8988T (cell line): ENCODE data around the gene RHEX.
"Not testable (repeated sequence)": the region's sequence is repeated elsewhere in the genome, so short reads cannot be mapped to it uniquely, and the experiment has no call there.

Experiments
- DNase-seq: peaks from one replicate; pipeline ENCODE4 v3.0.0; 2011

The RHEX gene

DNA sequence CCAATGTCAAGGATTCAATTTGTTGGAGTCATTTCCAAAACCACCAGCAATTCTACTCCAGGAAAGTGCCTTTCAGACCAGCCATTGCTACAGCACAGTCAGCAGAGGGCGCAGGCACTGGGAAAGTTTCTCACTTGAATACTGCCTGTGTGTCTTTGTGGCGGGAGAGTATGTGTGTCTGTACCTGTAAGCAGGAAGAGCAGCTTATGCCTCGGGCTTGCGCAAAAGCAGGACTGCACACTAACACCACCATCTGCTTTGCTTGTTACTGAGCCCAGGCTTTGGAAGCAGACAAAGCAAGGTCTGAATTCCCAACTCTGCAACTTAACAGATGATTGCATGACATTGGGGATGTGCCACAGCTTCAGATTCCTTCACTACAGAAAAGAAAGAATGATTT is 22.3 kb upstream of the RHEX start:
- DNase-seq, result peak; percentile 30

DNA sequence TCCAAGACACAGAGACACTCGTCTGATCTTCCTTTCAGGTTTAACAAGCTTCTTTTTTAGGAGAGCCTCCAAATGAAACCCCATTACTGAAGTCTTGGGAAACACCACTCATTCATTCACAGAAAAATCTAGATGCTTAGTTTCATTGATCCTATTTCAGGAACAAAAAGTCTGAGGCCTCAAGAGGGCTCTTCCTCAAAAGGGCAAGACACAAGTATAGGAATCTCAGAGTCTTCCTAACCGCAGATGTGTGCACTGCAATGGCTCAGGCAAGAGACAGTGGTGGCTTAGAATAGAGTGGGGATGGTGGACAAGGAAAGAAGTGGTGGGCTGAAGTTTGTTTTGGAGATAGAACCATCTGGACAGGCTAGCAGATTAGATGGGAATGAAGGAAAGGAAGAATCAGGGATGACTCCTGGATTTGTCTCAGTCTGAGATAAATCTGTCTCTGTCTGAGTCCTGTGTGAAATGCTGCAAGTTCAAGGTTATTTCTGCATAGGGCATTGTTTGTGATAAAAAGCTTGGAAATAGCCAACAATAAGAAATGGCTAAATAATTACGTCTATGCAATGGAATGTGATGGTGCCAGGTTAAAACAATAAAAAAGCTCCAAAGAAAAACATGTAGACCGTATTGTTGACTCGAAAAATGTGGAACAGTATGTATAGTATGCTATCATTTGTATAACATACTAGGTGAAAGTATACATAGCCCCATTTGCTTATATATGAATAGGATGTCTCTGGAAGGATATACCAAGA is 20.4 kb upstream of the RHEX start:
- DNase-seq, result no peak

DNA sequence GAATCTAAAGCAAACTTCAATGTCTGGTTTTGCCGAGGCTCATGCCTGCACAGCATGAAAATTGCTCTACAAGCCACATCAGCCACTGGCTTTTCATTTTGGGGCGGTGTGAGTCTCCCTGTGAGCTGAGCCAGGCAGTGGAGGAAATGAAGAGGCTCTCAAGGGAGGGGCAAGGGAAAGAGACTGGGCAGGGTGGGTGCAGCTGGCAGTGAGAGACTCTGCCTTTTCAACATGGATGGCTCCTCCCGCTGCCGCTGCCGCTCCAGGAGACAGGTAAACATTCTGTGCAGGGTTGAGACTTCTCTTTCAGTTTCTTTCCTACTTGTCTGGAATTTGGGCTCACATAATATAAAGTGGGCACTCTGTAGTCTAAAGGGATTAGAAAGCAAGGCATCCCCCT is 17.9 kb upstream of the RHEX start:
- DNase-seq, result no peak

DNA sequence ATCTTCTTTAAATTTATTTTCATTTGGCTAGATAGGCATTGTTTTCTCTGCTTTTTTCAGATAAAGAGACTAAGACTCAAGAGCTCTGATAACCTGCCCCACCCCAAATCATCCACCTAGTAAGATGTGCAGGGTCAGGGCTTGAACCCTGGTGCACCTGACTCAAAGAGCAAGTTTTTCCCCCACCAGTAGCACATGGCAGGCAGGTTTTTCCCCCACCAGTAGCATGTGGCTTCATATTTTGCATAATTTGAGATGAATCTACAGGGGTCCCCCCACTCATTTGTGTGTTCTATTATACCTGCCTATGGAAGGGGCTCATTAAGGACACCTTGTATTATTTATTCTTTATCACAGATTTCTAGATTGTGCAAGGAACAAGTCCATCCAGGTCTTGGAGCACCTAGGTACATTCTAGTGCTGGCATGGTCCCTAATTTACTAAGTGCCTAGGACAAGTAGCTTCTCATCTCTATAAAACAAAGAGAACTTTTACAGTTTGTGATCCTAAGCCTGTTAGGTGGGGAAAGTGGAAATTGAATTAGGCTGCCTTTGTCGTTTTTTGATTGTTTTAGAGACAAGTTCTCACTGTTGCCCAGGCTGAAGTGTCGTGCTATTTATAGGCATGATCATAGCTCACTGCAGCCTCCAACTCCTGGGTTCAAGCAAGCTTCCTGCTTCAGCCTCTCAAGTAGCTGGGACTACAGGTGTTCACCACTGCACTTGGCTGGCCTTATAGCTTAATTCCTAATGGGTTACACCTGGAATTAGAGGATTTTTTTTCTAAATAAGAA is 16.1 kb upstream of the RHEX start:
- DNase-seq, result no peak

GRCh38 chr1:206037581-206037980 is 15.4 kb upstream of the RHEX start:
- DNase-seq, result no peak

- no peak for DNase-seq
Observed at GRCh38 chr1:206039046-206039973, 13.7 kb upstream of the RHEX start.

- no peak for DNase-seq
Observed at GRCh38 chr1:206040328-206040727, 12.6 kb upstream of the RHEX start.

DNA sequence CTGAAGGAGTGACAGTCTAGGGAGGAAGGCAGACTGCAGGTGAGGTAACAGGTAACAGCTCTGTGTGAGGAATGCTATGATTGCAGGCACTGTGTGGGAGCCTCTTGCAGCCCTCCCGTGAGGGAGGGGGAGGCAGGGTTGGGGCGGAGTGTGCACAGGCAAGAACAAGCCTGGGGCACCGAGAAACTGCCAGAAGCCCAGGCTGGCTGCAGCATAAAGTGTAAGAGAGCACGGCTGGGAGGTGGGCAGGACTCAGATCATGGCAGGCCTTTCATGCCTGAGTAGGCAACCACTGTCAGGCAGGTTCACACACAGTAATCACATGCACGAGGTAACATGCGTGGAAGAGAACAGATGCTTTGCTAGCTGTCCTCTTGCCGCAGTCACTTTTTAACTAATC is 11.3 kb upstream of the RHEX start:
- DNase-seq, result no peak

DNA sequence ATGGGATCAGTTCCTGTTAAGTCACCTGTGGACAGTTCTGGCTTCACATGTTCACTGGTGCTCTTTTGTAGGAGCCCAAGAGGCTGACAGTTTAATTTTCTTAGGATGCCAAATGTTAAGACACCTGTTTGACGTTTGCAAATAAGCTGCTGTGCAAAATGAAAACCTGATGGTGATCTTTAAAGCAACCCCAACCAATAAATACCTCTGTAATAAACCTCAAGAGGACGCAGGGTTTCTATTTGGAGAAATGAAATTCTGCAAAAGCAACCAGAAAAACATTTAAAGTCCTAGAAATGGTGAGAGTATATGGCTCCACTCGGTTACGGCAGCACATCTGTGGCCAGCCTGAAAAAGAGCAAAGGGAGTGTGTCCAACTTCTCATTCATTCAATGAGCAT is 5.7 kb upstream of the RHEX start:
- DNase-seq, result no peak

DNA sequence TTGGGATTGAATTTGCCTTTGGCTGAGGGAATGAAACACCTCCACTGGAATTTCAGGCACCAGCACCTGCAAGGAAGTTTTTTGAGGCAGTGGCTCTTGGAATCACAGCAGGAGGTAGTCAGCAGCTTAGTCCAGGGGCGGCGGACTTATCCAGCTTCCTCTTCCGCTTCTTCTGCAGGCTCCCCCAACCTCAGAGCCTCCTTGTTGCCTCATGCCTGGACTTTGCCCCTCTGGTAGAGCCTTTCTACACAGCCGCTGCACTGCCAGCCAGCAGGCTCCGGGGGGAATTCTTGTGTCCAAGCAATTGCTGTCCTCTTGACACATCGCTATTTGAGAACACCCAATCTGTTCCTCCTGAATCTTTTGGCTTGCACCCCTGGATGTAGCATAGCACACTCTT is 4.4 kb upstream of the RHEX start:
- DNase-seq, result no peak

DNA sequence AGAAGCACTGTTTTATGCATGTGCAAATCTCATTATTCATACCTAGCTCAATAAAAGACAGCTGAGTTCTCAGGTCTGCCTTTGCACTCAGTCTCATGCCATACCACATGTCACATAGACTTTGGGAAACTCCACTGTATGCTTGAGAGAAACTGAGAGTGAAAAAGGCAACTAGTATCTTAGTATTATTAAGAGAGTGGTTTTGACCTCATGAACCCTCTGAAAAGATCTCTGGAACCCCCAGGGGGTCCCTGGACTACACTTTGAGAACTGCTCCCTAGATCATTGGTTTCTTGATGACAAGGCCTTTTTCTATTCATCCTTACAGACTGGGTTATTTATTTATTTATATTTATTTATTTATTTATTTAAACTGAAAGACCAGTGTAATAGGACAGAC is 3.7 kb upstream of the RHEX start:
- no peak for DNase-seq

DNA sequence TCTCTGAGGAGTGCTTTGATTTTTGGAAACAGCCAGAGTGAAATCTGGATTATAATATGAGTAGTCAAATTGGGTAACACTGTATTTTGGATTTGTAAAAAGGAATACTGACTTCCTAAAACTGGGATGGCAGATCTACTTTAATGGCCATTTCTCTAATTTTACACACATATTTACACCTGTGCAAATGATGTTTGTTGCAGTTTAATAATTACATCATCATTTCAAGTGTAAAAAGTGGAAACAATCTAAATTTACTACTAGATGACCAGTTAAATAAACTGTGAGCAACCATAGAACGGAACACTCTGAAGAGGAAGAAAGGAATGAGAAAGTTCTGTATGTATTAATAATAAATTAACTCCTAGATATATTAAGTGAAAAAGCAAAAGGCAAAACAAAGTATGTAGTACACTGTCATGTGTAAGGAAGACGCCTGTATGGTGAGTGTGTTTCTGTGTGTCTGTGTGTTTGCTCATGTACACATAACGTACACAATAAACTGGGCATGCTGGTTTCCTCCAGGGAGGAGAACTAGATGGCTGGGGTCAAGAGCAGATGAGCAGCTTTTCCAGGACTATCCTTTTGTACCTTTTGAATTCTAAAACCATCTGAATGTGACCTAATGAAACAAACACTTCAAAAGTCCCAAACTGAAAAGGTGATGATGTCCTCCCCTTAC is 2.9 kb upstream of the RHEX start:
- no peak for DNase-seq

GRCh38 chr1:206050655-206051235 is 2.2 kb upstream of the RHEX start:
- DNase-seq, result no peak

- not testable (repeated sequence) for DNase-seq
Observed at GRCh38 chr1:206052231-206052865, 625 bp upstream of the RHEX start.

DNA sequence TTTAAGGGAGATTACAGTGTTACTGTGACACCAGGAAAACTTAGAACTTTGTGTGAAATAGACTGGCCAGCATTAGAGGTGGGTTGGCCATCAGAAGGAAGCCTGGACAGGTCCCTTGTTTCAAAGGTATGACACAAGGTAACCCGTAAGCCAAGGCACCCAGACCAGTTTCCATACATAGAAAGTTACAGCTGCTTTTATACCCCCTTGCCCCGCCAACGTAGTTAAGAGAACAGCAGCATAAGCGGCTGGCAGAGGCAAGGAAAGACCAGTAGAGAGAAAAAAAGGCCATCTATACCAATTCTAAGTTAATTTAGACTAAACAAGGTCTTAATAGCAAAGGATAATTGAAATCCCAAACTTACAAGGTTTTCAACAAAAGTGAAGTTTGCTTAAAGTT is 643 bp downstream of the RHEX start:
- not testable (repeated sequence) for DNase-seq

- not testable (repeated sequence) for DNase-seq
Observed at GRCh38 chr1:206055069-206055625, 2.2 kb downstream of the RHEX start.

DNA sequence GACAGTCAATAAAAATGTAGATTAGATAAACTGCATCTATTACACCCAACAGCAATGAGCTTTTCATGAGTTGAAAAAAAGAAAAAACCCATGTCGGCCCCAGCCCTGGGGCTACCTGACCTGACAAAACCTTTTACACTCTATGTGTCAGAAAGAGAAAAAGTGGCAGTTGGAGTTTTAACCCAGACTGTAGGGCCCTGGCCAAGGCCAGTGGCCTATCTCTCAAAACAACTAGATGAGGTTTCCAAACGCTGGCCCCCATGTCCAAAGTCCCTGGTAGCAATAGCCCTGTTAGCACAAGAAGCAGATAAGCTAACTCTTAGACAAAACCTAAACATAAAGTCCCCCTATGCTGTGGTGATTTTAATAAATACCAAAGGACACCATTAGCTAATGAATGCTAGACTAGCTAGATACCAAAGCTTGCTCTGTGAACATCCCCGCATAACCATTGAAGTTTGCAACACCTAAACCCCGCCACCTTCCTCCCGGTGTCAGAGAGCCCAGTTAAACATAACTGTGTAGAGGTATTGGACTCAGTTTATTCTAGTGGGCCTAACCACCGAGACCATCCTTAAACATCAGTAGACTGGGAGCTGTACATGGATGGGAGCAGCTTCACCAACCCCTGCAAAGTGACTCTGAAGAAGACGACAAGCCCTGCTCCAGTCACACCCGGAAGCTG is 2.8 kb downstream of the RHEX start:
- not testable (repeated sequence) for DNase-seq

DNA sequence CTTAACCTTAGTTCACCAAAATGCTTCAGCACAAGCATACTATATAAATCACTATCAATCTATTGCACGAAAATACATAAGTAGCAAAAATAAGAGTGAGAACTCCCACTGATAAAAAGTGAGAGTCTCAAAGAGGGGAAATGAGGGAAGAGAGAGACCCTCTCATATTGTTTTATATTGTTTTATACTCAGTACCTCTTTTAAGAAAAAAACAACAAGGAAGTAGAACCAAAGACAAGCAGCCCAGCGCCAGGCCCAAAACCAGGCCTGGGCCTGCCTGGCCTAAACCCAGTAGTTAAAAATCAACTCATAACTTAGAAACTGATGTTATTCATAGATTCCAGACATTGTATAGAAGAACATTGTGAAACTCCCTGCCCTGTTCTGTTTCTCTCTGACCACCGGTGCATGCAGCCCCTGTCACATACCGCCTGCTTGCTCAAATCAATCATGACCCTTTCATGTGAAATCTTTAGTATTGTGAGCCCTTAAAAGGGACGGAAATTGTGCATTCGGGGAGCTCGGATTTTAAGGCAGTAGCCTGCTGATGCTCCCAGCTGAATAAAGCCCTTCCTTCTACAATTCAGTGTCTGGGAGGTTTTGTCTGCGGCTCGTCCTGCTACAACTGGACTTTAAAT is 5.4 kb downstream of the RHEX start:
- DNase-seq, result not testable (repeated sequence)

- no peak for DNase-seq
Observed at GRCh38 chr1:206058927-206059292, 5.9 kb downstream of the RHEX start.

DNA sequence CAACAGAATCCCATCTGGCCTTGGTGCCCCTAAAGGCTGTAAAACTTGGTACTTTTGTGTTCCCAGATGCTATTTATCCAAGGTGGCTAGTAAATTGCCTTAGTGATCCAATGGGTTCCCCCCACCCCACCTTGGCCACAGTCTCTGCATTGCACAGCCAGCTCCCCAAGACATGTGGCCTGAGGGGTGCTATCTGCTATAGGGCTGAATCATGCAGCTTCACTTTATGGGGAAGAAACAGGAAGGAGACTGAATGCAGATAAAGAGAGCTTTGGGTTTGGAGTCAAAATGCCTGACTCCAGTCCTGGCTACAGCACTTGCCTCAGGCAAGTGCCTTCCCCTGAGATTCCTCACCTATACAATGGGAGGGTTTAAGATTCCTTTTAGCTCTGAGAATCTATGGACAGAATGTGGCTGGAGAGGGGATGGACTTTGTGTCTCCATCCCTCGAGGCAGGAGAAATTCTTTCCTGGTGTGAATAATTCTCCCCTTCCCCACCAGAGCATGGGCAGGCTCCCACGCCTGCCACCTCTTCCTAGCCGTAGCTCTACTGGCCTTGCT is 6.5 kb downstream of the RHEX start:
- DNase-seq, result no peak
